GM21528 (cell line): ENCODE data around the gene TSLP.

Source experiments
- ATAC-seq: cut with Tn5 transposase; IDR thresholded peaks from one replicate; pipeline ENCODE4 v1.9.1; 2021; ENCODE audit warnings: mild to moderate bottlenecking, moderate library complexity; ENCODE audit not compliant: unreplicated experiment, low FRiP score

The TSLP gene

GRCh38 chr5:111071413-111071812 lies at the start of gene TSLP:
TSS of gene TSLP (plus strand) at chr5:111071713. CDS start at chr5:111071891, 178 bp downstream.
- no peak for ATAC-seq

GRCh38 chr5:111022301-111022700 lies 49.2 kb upstream of the TSLP start:
- no peak for ATAC-seq

GRCh38 chr5:111028865-111029264 lies 42.6 kb upstream of the TSLP start:
- no peak for ATAC-seq

- no peak for ATAC-seq
Measured at GRCh38 chr5:111043712-111044506, 27.6 kb upstream of the TSLP start.

GRCh38 chr5:111058064-111058463 lies 13.4 kb upstream of the TSLP start:
- no peak for ATAC-seq

- ATAC-seq = no peak
Measured at GRCh38 chr5:111060169-111060568, 11.3 kb upstream of the TSLP start.

- ATAC-seq = no peak
Measured at GRCh38 chr5:111061618-111062017, 9.9 kb upstream of the TSLP start.

- peak; percentile 60 for ATAC-seq
Measured at GRCh38 chr5:111063709-111064322, 7.7 kb upstream of the TSLP start.

- no peak for ATAC-seq
Measured at GRCh38 chr5:111066261-111066938, 5.1 kb upstream of the TSLP start.

- no peak for ATAC-seq
Measured at GRCh38 chr5:111068213-111068612, 3.3 kb upstream of the TSLP start.

- no peak for ATAC-seq
Measured at GRCh38 chr5:111069839-111070238, 1.7 kb upstream of the TSLP start.

GRCh38 chr5:111070272-111071134 lies 1.0 kb upstream of the TSLP start:
- ATAC-seq = no peak

- peak; percentile 87 for ATAC-seq
Measured at GRCh38 chr5:111072949-111073682, 1.6 kb downstream of the TSLP start.

GRCh38 chr5:111074244-111074643 lies 2.7 kb downstream of the TSLP start:
- no peak for ATAC-seq

- no peak for ATAC-seq
Measured at GRCh38 chr5:111075520-111075919, 4.0 kb downstream of the TSLP start.

- ATAC-seq = no peak
Measured at GRCh38 chr5:111076091-111076490, 4.6 kb downstream of the TSLP start.

- ATAC-seq = no peak
Measured at GRCh38 chr5:111077678-111078077, 6.2 kb downstream of the TSLP start.

GRCh38 chr5:111079846-111080245 lies 8.3 kb downstream of the TSLP start:
- ATAC-seq = no peak

GRCh38 chr5:111083323-111083722 lies 11.8 kb downstream of the TSLP start:
- ATAC-seq = no peak
